ENCODE measurements around the gene HOGA1. TPM values are rescaled to one million over a fixed set of nuclear protein-coding genes. Genes with fewer than 3 reads are reported as not detected.

Gene HOGA1
- total and polyA plus RNA-seq, 2 of the 13 experiments (the other 11 are each of a cell fraction or from before 2014, with no cell fraction given): 7.6 to 19.5 TPM

GRCh38 chr10:97548828-97549455, 35.2 kb upstream of the HOGA1 start:
- no peak overlapping the region for H3K4me3 ChIP-seq (replicated peaks in 1 of 3; ENCODE audit: insufficient read depth in 1 of 3, low read depth in 2 of 3, low read length in 3 of 3)
- no peak overlapping the region for H2AFZ ChIP-seq (ENCODE audit: low read length)
- H3K27ac ChIP-seq (ENCODE audit: extremely low read length, insufficient read depth, low read length): no peak overlapping the region
- H3K79me2 ChIP-seq (ENCODE audit: insufficient read depth, low read length): no peaks in the 10 kb centered on the region
- H4K20me1 ChIP-seq (ENCODE audit: insufficient read depth, low read length): no peaks in the 10 kb centered on the region
- intact Hi-C loops (cut with micrococcal nuclease; ENCODE audit: unreplicated experiment) (no loop called here), in situ Hi-C loops (cut with HindIII; ENCODE audit: extremely low pct_ligation_motif_present, low pct_unique_long_range_greater_than_20kb) (no loop called here)
- ChIA-PET POLR2A (interaction anchor here (1.0 kb wide), 1 partner anchor 35 kb away, joined by 3 read pairs; the partner anchor contains the start of gene HOGA1), CTCF (ENCODE audit: low intra/inter-chr PET ratio, low total read pairs) (no interaction called here)
- peaks cover 34% of the 10 kb centered on the region for H3K4me1 ChIP-seq (ENCODE audit: insufficient read depth, low read length)
- H3K27me3 ChIP-seq (ENCODE audit: control insufficient read depth in 1 of 2, insufficient read depth in 2 of 2, low read length in 2 of 2): no peaks in the 10 kb centered on the region
- no TSS peak for BruUV-seq (replicated peaks)
- 92% methylated on average over 11 of the region's 13 CpGs for WGBS (ENCODE audit: low lambda C conversion rate)
- FAIRE-seq (no peak), ATAC-seq (no peak), DNase-seq (ENCODE audit: low spot score) (no peak)
- no peak overlapping the region for H3K9ac ChIP-seq (ENCODE audit: insufficient read depth, low read depth, low read length)
- H3K36me3 ChIP-seq (replicated peaks in 1 of 2; ENCODE audit: control insufficient read depth in 1 of 2, insufficient read depth in 2 of 2, low read length in 2 of 2): no peaks in the 10 kb centered on the region
- H3K9me3 ChIP-seq (ENCODE audit: low read length): no peaks in the 10 kb centered on the region
- no peak overlapping the region for H3K4me2 ChIP-seq (ENCODE audit: low read depth, low read length)
- TF ChIP-seq ARID4A (CRISPR knock-in tag; IDR thresholded peaks at IDR 0.05; ENCODE audit: borderline replicate concordance) (no peak), ZBTB4 (CRISPR knock-in tag; IDR thresholded peaks at IDR 0.05; ENCODE audit: borderline replicate concordance) (no peak)

Measured in HepG2 (cell line).